Endothelial cell of umbilical vein (primary cell): ENCODE data around the gene NR1H4. TPM values are rescaled to one million over a fixed set of nuclear protein-coding genes. Genes with fewer than 3 reads are reported as not detected.

Source experiments
- BruUV-seq: library from RNA; stranded (reverse); fragments of 400-500 nt; replicated peaks from 2 replicates; lab custom pipeline; 2021; lab: Mats Ljungman, UMichigan
- CTCF ChIA-PET: fragments of 300-600, 350-600 bp; sonication (Branson Sonifier 250); formaldehyde crosslinking; loops from one replicate; lab custom pipeline; 2021; ENCODE audit warnings: antibody characterized with exemption, inconsistent platforms; lab: Charles Lee
- POLR2A ChIA-PET: fragments of 300-600, 350-600 bp; sonication (Branson Sonifier 250); formaldehyde crosslinking; loops from one replicate; lab custom pipeline; 2021; ENCODE audit warnings: antibody characterized with exemption, inconsistent platforms; lab: Charles Lee
- DNase-seq: peaks from one replicate; pipeline ENCODE4 v3.0.0-alpha.2; 2011; ENCODE audit warnings: low read depth, low spot score
- FAIRE-seq: peaks from 2 replicates; lab custom pipeline; 2011; peaks lifted over from hg19 to GRCh38; lab: Jason Lieb, UNC
- H2AFZ ChIP-seq: 2 replicates; pipeline ENCODE4 v1.6.0; 2012; ENCODE audit warnings: low read depth, low read length, control low read depth, inconsistent platforms
- H3K27ac ChIP-seq: 2 replicates; pipeline ENCODE4 v1.5.1; 2011; ENCODE audit warnings: low read depth, mild to moderate bottlenecking, control low read depth, low read length, moderate library complexity; ENCODE audit not compliant: insufficient read depth
- H3K27me3 ChIP-seq, 2 experiments: 2 replicates each; pipeline versions ENCODE4 v1.6.0 to v1.6.1; 2011; ENCODE audit warnings: low read length in 2 of 2, mixed read lengths in 1 of 2; ENCODE audit not compliant: control insufficient read depth in 2 of 2, insufficient read depth in 2 of 2
- H3K36me3 ChIP-seq, 2 experiments: 2 replicates in 1 of 2; 3 replicates in 1 of 2; pipeline ENCODE4 v1.5.1; 2011; ENCODE audit warnings: low read length in 2 of 2, mild to moderate bottlenecking in 1 of 2, moderate library complexity in 1 of 2; ENCODE audit not compliant: control insufficient read depth in 2 of 2, insufficient read depth in 2 of 2; ENCODE audit errors: extremely low read depth in 1 of 2
- H3K4me1 ChIP-seq: 3 replicates; pipeline ENCODE4 v1.5.1; 2011; ENCODE audit warnings: mild to moderate bottlenecking, low read length; ENCODE audit not compliant: control insufficient read depth, insufficient read depth; ENCODE audit errors: extremely low read depth
- H3K4me2 ChIP-seq: 2 replicates; pipeline ENCODE4 v1.6.1; 2011; ENCODE audit warnings: low read length, control low read depth, mixed read lengths; ENCODE audit not compliant: insufficient read depth
- H3K4me3 ChIP-seq, 3 experiments: fragments of 200-600 bp in 1 of 3; sonication (generic), shearing (Covaris generic) in 1 of 3; replicated peaks in 1 of 3; 2 replicates each; pipeline ENCODE4 v1.5.1; 2011 to 2016; ENCODE audit warnings: control low read depth in 3 of 3, low read length in 3 of 3, mild to moderate bottlenecking in 2 of 3, inconsistent platforms in 1 of 3, low read depth in 1 of 3, moderate library complexity in 1 of 3; ENCODE audit not compliant: insufficient read depth in 1 of 3
- H3K79me2 ChIP-seq: 2 replicates; pipeline ENCODE4 v1.6.0; 2012; ENCODE audit warnings: low read length, inconsistent platforms; ENCODE audit not compliant: control insufficient read depth, insufficient read depth
- H3K9ac ChIP-seq: replicated peaks from 2 replicates; pipeline ENCODE3; 2011; ENCODE audit warnings: low read length, control low read depth; ENCODE audit not compliant: insufficient read depth; ENCODE audit errors: extremely low read depth
- H3K9me1 ChIP-seq: replicated peaks from 3 replicates; pipeline ENCODE4 v1.6.0; 2011; ENCODE audit warnings: mild to moderate bottlenecking, low read length; ENCODE audit not compliant: control insufficient read depth, insufficient read depth; ENCODE audit errors: extremely low read depth
- H3K9me3 ChIP-seq: replicated peaks from 2 replicates; pipeline ENCODE4 v1.5.1; 2012; ENCODE audit warnings: low read length, inconsistent platforms; ENCODE audit not compliant: control insufficient read depth, insufficient read depth
- H4K20me1 ChIP-seq: replicated peaks from 2 replicates; pipeline ENCODE3; 2011; ENCODE audit warnings: mild to moderate bottlenecking, low read length; ENCODE audit not compliant: control insufficient read depth, insufficient read depth; ENCODE audit errors: extremely low read depth
- FOS ChIP-seq: IDR thresholded peaks from 2 replicates; pipeline ENCODE4 v1.6.1; 2011; ENCODE audit warnings: mild to moderate bottlenecking, low read length, moderate library complexity, borderline replicate concordance; ENCODE audit not compliant: insufficient read depth
- JUN ChIP-seq: IDR thresholded peaks from 2 replicates; pipeline ENCODE4 v1.6.1; 2011; ENCODE audit warnings: borderline replicate concordance, low read depth; ENCODE audit not compliant: insufficient read length, insufficient read depth
- MAX ChIP-seq: IDR thresholded peaks from 2 replicates; pipeline ENCODE4 v1.6.1; 2011; ENCODE audit not compliant: insufficient read depth, insufficient read length
- MYC ChIP-seq: IDR thresholded peaks from one replicate; pipeline ENCODE4 v1.6.1; 2011; ENCODE audit warnings: mild to moderate bottlenecking, low read depth, low read length
- POLR2AphosphoS5 ChIP-seq: IDR thresholded peaks from 2 replicates; pipeline ENCODE4 v1.6.1; 2012; ENCODE audit warnings: low read depth, mild to moderate bottlenecking, control low read depth, low read length, moderate library complexity; ENCODE audit not compliant: insufficient read depth
- dilution Hi-C: fragments of 300-500 bp; cut with MboI; formaldehyde crosslinking; loops from one replicate; pipeline ENCODE4 v1.15.0; 2019; ENCODE audit warnings: low sequenced_read_pairs; ENCODE audit not compliant: extremely low pct_ligation_motif_present
- intact Hi-C: fragments of 100-400 bp; cut with micrococcal nuclease; formaldehyde crosslinking; loops from one replicate; pipeline ENCODE4 v1.10.0; 2022
- polyA plus RNA-seq, 4 experiments: library from polyadenylated mRNA; depleted of rRNA in 3 of 4; stranded (reverse) in 3 of 4; unstranded in 1 of 4; fragments of >200 nt; gene quantifications; 2 replicates each; pipeline versions ENCODE4 v1.2.1 to v1.2.3, GENCODE V29; 2011 to 2012; ENCODE audit warnings: missing spikeins in 1 of 4
- total RNA-seq: library from RNA; stranded (reverse); gene quantifications from 2 replicates; pipeline ENCODE4 v1.2.3, GENCODE V29; 2021
- TF ChIP-seq, protein P1 (sequence below), 2 donors: IDR thresholded peaks; 1 replicate in 1 of 2; 2 replicates in 1 of 2; pipeline ENCODE4 v1.5.1; 2011; ENCODE audit warnings: low read length in 2 of 2, mild to moderate bottlenecking in 2 of 2, moderate library complexity in 2 of 2, control low read depth in 1 of 2, inconsistent platforms in 1 of 2, low read depth in 1 of 2; ENCODE audit not compliant: insufficient read depth in 1 of 2; ENCODE audit errors: extremely low read depth in 1 of 2

Gene NR1H4
- total and polyA plus RNA-seq, 2 donors (not counting 3 experiments of a cell fraction or from before 2014, with no cell fraction given): not detected

DNA sequence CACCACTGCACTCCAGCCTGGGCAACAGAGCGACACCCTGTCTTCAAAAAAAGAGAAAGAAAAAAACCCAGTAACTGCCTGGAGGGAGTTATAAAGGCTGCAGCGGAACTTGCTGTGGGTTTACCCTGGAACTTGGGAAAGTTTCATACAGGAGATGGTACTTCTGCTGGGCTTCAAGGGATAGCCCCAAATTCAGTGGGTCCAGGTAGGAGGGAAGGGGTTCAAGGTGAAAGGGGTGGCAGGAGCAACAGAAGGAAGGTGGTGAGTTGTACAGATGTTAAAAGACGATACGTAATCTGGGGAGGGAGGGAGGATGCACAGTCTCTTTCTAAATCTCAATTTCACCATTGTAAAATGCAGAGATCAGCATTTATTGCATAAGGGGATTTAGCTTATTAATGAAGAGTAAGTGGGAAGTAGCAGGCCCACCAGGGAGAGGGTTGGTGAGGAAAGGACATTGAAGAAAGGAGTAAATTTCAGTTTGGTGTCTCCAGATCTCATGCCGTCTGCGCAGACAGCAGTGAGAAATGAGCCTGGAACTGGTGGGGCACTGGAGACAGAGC lies 91.3 kb downstream of the NR1H4 start:
- Histone ChIP-seq H3K27ac (peak overlapping the region; percentile 95), H4K20me1 (no peaks in the 10 kb centered on the region), H3K9ac (peak overlapping the region; percentile 66), H3K27me3 (peaks cover 5 to 13% of the 10 kb centered on the region in 2 experiments), H3K4me3 (no peak overlapping the region), H3K4me1 (peaks cover 18% of the 10 kb centered on the region), H3K9me1 (no peaks in the 10 kb centered on the region), H3K4me2 (no peak overlapping the region), H3K79me2 (no peaks in the 10 kb centered on the region), H2AFZ (no peak overlapping the region), H3K36me3 (no peaks in the 10 kb centered on the region), H3K9me3 (no peaks in the 10 kb centered on the region)
- TF ChIP-seq POLR2AphosphoS5 (no peak), FOS (no peak), JUN (no peak), MAX (no peak), MYC (no peak)
- TF ChIP-seq, protein P1, sequence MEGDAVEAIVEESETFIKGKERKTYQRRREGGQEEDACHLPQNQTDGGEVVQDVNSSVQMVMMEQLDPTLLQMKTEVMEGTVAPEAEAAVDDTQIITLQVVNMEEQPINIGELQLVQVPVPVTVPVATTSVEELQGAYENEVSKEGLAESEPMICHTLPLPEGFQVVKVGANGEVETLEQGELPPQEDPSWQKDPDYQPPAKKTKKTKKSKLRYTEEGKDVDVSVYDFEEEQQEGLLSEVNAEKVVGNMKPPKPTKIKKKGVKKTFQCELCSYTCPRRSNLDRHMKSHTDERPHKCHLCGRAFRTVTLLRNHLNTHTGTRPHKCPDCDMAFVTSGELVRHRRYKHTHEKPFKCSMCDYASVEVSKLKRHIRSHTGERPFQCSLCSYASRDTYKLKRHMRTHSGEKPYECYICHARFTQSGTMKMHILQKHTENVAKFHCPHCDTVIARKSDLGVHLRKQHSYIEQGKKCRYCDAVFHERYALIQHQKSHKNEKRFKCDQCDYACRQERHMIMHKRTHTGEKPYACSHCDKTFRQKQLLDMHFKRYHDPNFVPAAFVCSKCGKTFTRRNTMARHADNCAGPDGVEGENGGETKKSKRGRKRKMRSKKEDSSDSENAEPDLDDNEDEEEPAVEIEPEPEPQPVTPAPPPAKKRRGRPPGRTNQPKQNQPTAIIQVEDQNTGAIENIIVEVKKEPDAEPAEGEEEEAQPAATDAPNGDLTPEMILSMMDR (IDR thresholded peaks at IDR 0.05; ENCODE audit: extremely low read depth in 1 of 2, insufficient read depth in 1 of 2, low read depth in 1 of 2, low read length in 2 of 2): no peak
- dilution Hi-C loops: no loop called here
- CTCF ChIA-PET: no interaction called here
- DNase-seq (no peak), FAIRE-seq (no peak)
- intact Hi-C loops: loop anchor here (1.0 to 2.0 kb wide), 3 partner anchors 8 to 422 kb away; partner anchors contain the start of genes BLTP3B, DEPDC4, GAS2L3 and SCYL2
- BruUV-seq: no TSS peak
- POLR2A ChIA-PET: no interaction called here
